Neutrophil (primary cell): ENCODE measurements around the gene MS4A2.
A peak's percentile ranks its signal among the peaks of the same experiment; 100 is the strongest.
"Not testable (repeated sequence)": the region's sequence is repeated elsewhere in the genome, so short reads cannot be mapped to it uniquely, and the experiment has no call there.

Experiments
- H3K27ac ChIP-seq: fragments of 200-600 bp; sonication (generic); 2 replicates; pipeline ENCODE4 v1.5.1; 2016; ENCODE audit warnings: mild to moderate bottlenecking, moderate library complexity
- H3K27me3 ChIP-seq: fragments of 200-600 bp; sonication (generic); 2 replicates; pipeline ENCODE4 v1.6.0; 2016; ENCODE audit warnings: mild to moderate bottlenecking
- H3K36me3 ChIP-seq: fragments of 200-600 bp; sonication (generic); 2 replicates; pipeline ENCODE4 v1.5.1; 2017
- H3K4me1 ChIP-seq, 2 experiments: fragments of 200-600 bp in 1 of 2; sonication (generic) in 1 of 2; 1 replicate in 1 of 2; 2 replicates in 1 of 2; pipeline versions ENCODE4 v1.5.1 to v1.6.1; 2013 to 2016; ENCODE audit warnings: low read depth in 1 of 2, low read length in 1 of 2, mild to moderate bottlenecking in 1 of 2, moderate library complexity in 1 of 2; ENCODE audit not compliant: control insufficient read depth in 1 of 2, insufficient read depth in 1 of 2
- H3K4me3 ChIP-seq, 2 experiments: fragments of 200-600 bp in 1 of 2; sonication (generic) in 1 of 2; 1 replicate in 1 of 2; 2 replicates in 1 of 2; pipeline ENCODE4 v1.5.1; 2013 to 2016; ENCODE audit warnings: low read depth in 1 of 2, low read length in 1 of 2, mild to moderate bottlenecking in 1 of 2, moderate library complexity in 1 of 2
- H3K9me3 ChIP-seq: fragments of 200-600 bp; sonication (generic); 2 replicates; pipeline ENCODE4 v1.5.1; 2016
- TF ChIP-seq, protein P1 (sequence below): fragments of 200-600 bp; sonication (generic); IDR thresholded peaks from 2 replicates; pipeline ENCODE4 v1.5.1; 2016; ENCODE audit warnings: antibody characterized with exemption

Gene MS4A2

GRCh38 chr11:60059521-60060240, 28.8 kb upstream of the MS4A2 start:
- no peaks in the 10 kb centered on the region for H3K36me3 ChIP-seq
- peaks cover 78 to 96% of the 10 kb centered on the region in 2 experiments for H3K4me1 ChIP-seq
- TF ChIP-seq, protein P1, sequence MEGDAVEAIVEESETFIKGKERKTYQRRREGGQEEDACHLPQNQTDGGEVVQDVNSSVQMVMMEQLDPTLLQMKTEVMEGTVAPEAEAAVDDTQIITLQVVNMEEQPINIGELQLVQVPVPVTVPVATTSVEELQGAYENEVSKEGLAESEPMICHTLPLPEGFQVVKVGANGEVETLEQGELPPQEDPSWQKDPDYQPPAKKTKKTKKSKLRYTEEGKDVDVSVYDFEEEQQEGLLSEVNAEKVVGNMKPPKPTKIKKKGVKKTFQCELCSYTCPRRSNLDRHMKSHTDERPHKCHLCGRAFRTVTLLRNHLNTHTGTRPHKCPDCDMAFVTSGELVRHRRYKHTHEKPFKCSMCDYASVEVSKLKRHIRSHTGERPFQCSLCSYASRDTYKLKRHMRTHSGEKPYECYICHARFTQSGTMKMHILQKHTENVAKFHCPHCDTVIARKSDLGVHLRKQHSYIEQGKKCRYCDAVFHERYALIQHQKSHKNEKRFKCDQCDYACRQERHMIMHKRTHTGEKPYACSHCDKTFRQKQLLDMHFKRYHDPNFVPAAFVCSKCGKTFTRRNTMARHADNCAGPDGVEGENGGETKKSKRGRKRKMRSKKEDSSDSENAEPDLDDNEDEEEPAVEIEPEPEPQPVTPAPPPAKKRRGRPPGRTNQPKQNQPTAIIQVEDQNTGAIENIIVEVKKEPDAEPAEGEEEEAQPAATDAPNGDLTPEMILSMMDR = no peak
- H3K4me3 ChIP-seq = no peak overlapping the region
- no peaks in the 10 kb centered on the region for H3K27me3 ChIP-seq
- H3K27ac ChIP-seq = peak overlapping the region; percentile 53
- H3K9me3 ChIP-seq = no peaks in the 10 kb centered on the region

DNA sequence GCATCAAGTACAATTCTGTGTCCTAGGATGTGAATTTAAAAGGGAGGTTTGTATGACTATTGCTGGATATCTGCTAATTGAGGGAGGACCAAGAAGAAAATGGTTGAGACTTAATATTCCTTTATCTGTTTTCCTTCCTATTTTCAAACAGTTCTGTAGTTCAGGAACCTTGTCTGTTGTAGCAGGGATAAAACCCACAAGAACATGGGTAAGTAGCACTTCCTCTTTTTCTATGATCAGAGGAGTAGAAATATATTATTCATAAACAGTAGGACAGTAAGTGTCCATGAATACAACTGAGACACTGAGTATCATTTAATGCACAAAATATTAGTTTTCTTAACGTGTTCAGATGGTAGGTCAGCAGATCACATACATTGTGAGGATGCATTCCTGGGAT, 24.4 kb upstream of the MS4A2 start:
- no peaks in the 10 kb centered on the region for H3K9me3 ChIP-seq
- H3K4me3 ChIP-seq = no peak overlapping the region
- no peaks in the 10 kb centered on the region for H3K36me3 ChIP-seq
- H3K27ac ChIP-seq = peak overlapping the region; percentile 44
- H3K27me3 ChIP-seq = no peaks in the 10 kb centered on the region
- peaks cover 39 to 52% of the 10 kb centered on the region in 2 experiments for H3K4me1 ChIP-seq
- TF ChIP-seq, protein P1 = no peak

- Histone ChIP-seq H3K27ac (peak overlapping the region; percentile 51), H3K4me1 (peaks cover 30 to 36% of the 10 kb centered on the region in 2 experiments), H3K4me3 (no peak overlapping the region), H3K27me3 (no peaks in the 10 kb centered on the region), H3K36me3 (peaks cover 3% of the 10 kb centered on the region), H3K9me3 (no peaks in the 10 kb centered on the region)
- TF ChIP-seq, protein P1 = no peak
These were observed 22.7 kb upstream of the MS4A2 start for GRCh38 chr11:60065801-60066200.

GRCh38 chr11:60069450-60069849, 19.0 kb upstream of the MS4A2 start:
- TF ChIP-seq, protein P1 = no peak
- H3K9me3 ChIP-seq = no peaks in the 10 kb centered on the region
- peaks cover 7% of the 10 kb centered on the region for H3K36me3 ChIP-seq
- H3K27me3 ChIP-seq = no peaks in the 10 kb centered on the region
- peaks cover 3 to 4% of the 10 kb centered on the region in 2 experiments for H3K4me1 ChIP-seq
- no peak overlapping the region for H3K4me3 ChIP-seq
- no peak overlapping the region for H3K27ac ChIP-seq

- H3K27me3 ChIP-seq, H3K27ac ChIP-seq, H3K4me1 ChIP-seq, H3K4me3 ChIP-seq, H3K36me3 ChIP-seq, H3K9me3 ChIP-seq: not testable (repeated sequence)
These were observed 16.8 kb upstream of the MS4A2 start for GRCh38 chr11:60071644-60072043.

GRCh38 chr11:60077216-60077817, 11.1 kb upstream of the MS4A2 start:
- H3K4me1 ChIP-seq = peaks cover 6 to 8% of the 10 kb centered on the region in 2 experiments
- no peaks in the 10 kb centered on the region for H3K9me3 ChIP-seq
- H3K27ac ChIP-seq = no peak overlapping the region
- no peaks in the 10 kb centered on the region for H3K27me3 ChIP-seq
- TF ChIP-seq, protein P1 = no peak
- no peak overlapping the region for H3K4me3 ChIP-seq
- no peaks in the 10 kb centered on the region for H3K36me3 ChIP-seq
